Measurements from ENCODE around the gene MAPRE2.

DNA sequence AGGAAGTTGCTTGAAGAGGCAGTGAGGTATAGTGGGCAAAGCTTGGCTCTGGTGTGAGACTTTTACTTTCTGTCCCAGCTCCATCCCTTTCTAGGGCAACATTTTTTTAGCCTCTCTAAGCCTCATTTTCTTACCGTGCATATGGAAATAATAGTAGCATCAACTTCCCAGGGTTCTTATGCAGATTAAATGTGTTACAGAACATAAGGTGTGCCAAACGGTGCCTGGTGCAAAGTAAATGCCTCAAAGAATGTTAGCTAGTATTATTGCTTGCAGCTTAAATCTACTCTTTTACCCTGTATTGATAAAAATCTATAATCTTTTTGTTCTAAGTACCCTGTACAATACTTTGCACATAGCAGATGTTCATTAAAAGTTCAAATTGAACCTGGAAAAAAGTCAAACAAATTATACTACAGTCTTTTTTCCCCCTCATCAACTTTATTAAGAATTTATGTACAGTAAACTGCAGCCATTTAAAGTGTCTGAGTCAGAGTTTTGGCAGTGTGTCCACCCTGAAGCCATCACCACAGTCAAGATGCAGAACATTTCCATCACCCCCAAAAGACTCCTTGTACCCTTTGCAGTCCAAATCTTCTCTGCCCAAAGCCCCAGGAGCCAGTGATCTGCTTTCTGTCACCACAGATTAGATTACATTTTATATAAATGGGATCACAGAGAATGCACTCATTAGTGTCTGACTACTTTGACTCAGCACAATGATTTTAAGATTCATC, 10.6 kb downstream of the MAPRE2 start:
- TF ChIP-seq, protein P1, sequence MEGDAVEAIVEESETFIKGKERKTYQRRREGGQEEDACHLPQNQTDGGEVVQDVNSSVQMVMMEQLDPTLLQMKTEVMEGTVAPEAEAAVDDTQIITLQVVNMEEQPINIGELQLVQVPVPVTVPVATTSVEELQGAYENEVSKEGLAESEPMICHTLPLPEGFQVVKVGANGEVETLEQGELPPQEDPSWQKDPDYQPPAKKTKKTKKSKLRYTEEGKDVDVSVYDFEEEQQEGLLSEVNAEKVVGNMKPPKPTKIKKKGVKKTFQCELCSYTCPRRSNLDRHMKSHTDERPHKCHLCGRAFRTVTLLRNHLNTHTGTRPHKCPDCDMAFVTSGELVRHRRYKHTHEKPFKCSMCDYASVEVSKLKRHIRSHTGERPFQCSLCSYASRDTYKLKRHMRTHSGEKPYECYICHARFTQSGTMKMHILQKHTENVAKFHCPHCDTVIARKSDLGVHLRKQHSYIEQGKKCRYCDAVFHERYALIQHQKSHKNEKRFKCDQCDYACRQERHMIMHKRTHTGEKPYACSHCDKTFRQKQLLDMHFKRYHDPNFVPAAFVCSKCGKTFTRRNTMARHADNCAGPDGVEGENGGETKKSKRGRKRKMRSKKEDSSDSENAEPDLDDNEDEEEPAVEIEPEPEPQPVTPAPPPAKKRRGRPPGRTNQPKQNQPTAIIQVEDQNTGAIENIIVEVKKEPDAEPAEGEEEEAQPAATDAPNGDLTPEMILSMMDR (IDR thresholded peaks at IDR 0.05) = no peak
- no peak for TF ChIP-seq POLR2A (IDR thresholded peaks at IDR 0.05)

Measured in heart left ventricle (tissue), 13 donors.